ENCODE results near the gene TBC1D22A.

Gene TBC1D22A

GRCh38 chr22:47029244-47030074 lies 267.0 kb downstream of the TBC1D22A start:
- peaks cover 6% of the 10 kb centered on the region for H3K27me3 Mint-ChIP-seq (ENCODE audit: low read depth)
- no peaks in the 10 kb centered on the region for H3K36me3 Mint-ChIP-seq (ENCODE audit: low read depth)
- no peaks in the 10 kb centered on the region for H3K4me1 Mint-ChIP-seq
- no peak overlapping the region for H3K27ac Mint-ChIP-seq
- no peak for TF ChIP-seq CTCF (IDR thresholded peaks at IDR 0.05; ENCODE audit: unreplicated experiment in 3 of 3)
- H3K4me3 Mint-ChIP-seq: no peak overlapping the region
- no peaks in the 10 kb centered on the region for H3K9me3 Mint-ChIP-seq

GRCh38 chr22:47030143-47030661 lies 267.8 kb downstream of the TBC1D22A start:
- TF ChIP-seq CTCF (IDR thresholded peaks at IDR 0.05; ENCODE audit: unreplicated experiment in 3 of 3): no peak
- no peaks in the 10 kb centered on the region for H3K9me3 Mint-ChIP-seq
- peaks cover 6% of the 10 kb centered on the region for H3K27me3 Mint-ChIP-seq (ENCODE audit: low read depth)
- H3K36me3 Mint-ChIP-seq (ENCODE audit: low read depth): no peaks in the 10 kb centered on the region
- no peak overlapping the region for H3K4me3 Mint-ChIP-seq
- H3K27ac Mint-ChIP-seq: no peak overlapping the region
- H3K4me1 Mint-ChIP-seq: no peaks in the 10 kb centered on the region

- peaks cover 6% of the 10 kb centered on the region for H3K27me3 Mint-ChIP-seq (ENCODE audit: low read depth)
- H3K4me1 Mint-ChIP-seq: no peaks in the 10 kb centered on the region
- H3K4me3 Mint-ChIP-seq: no peak overlapping the region
- H3K36me3 Mint-ChIP-seq (ENCODE audit: low read depth): no peaks in the 10 kb centered on the region
- no peak overlapping the region for H3K27ac Mint-ChIP-seq
- H3K9me3 Mint-ChIP-seq: no peaks in the 10 kb centered on the region
- no peak for TF ChIP-seq CTCF (IDR thresholded peaks at IDR 0.05; ENCODE audit: unreplicated experiment in 3 of 3)
These were observed 268.6 kb downstream of the TBC1D22A start for GRCh38 chr22:47030881-47031627.

GRCh38 chr22:47031628-47031915 lies 269.1 kb downstream of the TBC1D22A start:
- Mint-ChIP-seq H3K9me3 (no peaks in the 10 kb centered on the region), H3K27ac (no peak overlapping the region), H3K4me3 (no peak overlapping the region), H3K4me1 (no peaks in the 10 kb centered on the region), H3K36me3 (ENCODE audit: low read depth) (no peaks in the 10 kb centered on the region), H3K27me3 (ENCODE audit: low read depth) (peaks cover 6% of the 10 kb centered on the region)
- no peak for TF ChIP-seq CTCF (IDR thresholded peaks at IDR 0.05; ENCODE audit: unreplicated experiment in 3 of 3)

- H3K36me3 Mint-ChIP-seq (ENCODE audit: low read depth): no peaks in the 10 kb centered on the region
- peak overlapping the region in 1 of 3 experiments; percentile 13 for H3K27ac Mint-ChIP-seq
- no peaks in the 10 kb centered on the region for H3K4me1 Mint-ChIP-seq
- TF ChIP-seq CTCF (IDR thresholded peaks at IDR 0.05; ENCODE audit: unreplicated experiment in 3 of 3): no peak
- H3K4me3 Mint-ChIP-seq: no peak overlapping the region
- H3K27me3 Mint-ChIP-seq (ENCODE audit: low read depth): peaks cover 6% of the 10 kb centered on the region
- H3K9me3 Mint-ChIP-seq: no peaks in the 10 kb centered on the region
These were observed 269.9 kb downstream of the TBC1D22A start for GRCh38 chr22:47032091-47032943.
